H1 (cell line): Measurements from ENCODE around the gene HOXD12. TPM values are rescaled to one million over a fixed set of nuclear protein-coding genes. Genes with fewer than 3 reads are reported as not detected.

Source experiments
- CTCF ChIA-PET: fragments of 300-600 bp; sonication (Branson Sonifier 250); formaldehyde crosslinking; loops from one replicate; lab custom pipeline; 2021; ENCODE audit not compliant: partially characterized antibody; lab: Charles Lee
- POLR2A ChIA-PET: fragments of 300-600 bp; sonication (Branson Sonifier 250); formaldehyde crosslinking; loops from one replicate; lab custom pipeline; 2021; ENCODE audit warnings: inconsistent platforms; ENCODE audit not compliant: partially characterized antibody; lab: Charles Lee
- DNase-seq, 2 experiments: peaks; one replicate each; pipeline versions ENCODE4 v3.0.0 to v3.0.0-alpha.2; 2010 to 2022; ENCODE audit warnings: low spot score in 2 of 2, low read depth in 1 of 2, mixed read lengths in 1 of 2
- FAIRE-seq: peaks from 2 replicates; lab custom pipeline; 2011; peaks lifted over from hg19 to GRCh38; lab: Jason Lieb, UNC
- H2AFZ ChIP-seq: 2 replicates; pipeline ENCODE4 v1.8.1; 2012; ENCODE audit warnings: low read length, inconsistent platforms
- H2AK5ac ChIP-seq: 2 replicates; pipeline ENCODE4 v1.6.1; 2013; ENCODE audit warnings: low read depth, low read length
- H2BK120ac ChIP-seq: replicated peaks from 2 replicates; pipeline ENCODE3; 2013; ENCODE audit warnings: low read depth, low read length, inconsistent platforms
- H2BK12ac ChIP-seq: 2 replicates; pipeline ENCODE4 v1.6.1; 2013; ENCODE audit warnings: low read depth, low read length
- H2BK15ac ChIP-seq: 2 replicates; pipeline ENCODE4 v1.6.1; 2013; ENCODE audit warnings: low read length
- H2BK20ac ChIP-seq: 2 replicates; pipeline ENCODE4 v1.6.1; 2013; ENCODE audit warnings: low read length
- H2BK5ac ChIP-seq: 2 replicates; pipeline ENCODE4 v1.6.1; 2013; ENCODE audit warnings: low read depth, low read length
- H3K14ac ChIP-seq: 2 replicates; pipeline ENCODE4 v1.6.1; 2013; ENCODE audit warnings: inconsistent platforms; ENCODE audit not compliant: insufficient read length
- H3K18ac ChIP-seq: 2 replicates; pipeline ENCODE4 v1.6.1; 2013; ENCODE audit warnings: low read length; ENCODE audit errors: extremely low read depth
- H3K23ac ChIP-seq: 2 replicates; pipeline ENCODE4 v1.6.1; 2013; ENCODE audit warnings: inconsistent platforms; ENCODE audit not compliant: insufficient read length
- H3K23me2 ChIP-seq: 2 replicates; pipeline ENCODE4 v1.6.1; 2013; ENCODE audit warnings: low read depth, low read length
- H3K27ac ChIP-seq: 2 replicates; pipeline ENCODE4 v1.6.1; 2011; ENCODE audit warnings: low read depth, low read length, inconsistent platforms
- H3K27me3 ChIP-seq, 4 experiments: replicated peaks in 1 of 4; 1 replicate in 1 of 4; 2 replicates in 3 of 4; pipeline versions ENCODE4 v1.6.1 to v1.8.1; 2011 to 2013; ENCODE audit warnings: low read length in 3 of 4, mild to moderate bottlenecking in 3 of 4, inconsistent platforms in 2 of 4, mixed read lengths in 2 of 4, moderate library complexity in 1 of 4; ENCODE audit not compliant: control insufficient read depth in 3 of 4, insufficient read depth in 3 of 4; ENCODE audit errors: extremely low read depth in 1 of 4
- H3K36me3 ChIP-seq, 4 experiments: 2 replicates each; pipeline versions ENCODE4 v1.6.1 to v1.8.1; 2011 to 2013; ENCODE audit warnings: mild to moderate bottlenecking in 4 of 4, low read length in 3 of 4, moderate library complexity in 2 of 4, control low read depth in 1 of 4, inconsistent platforms in 1 of 4; ENCODE audit not compliant: insufficient read depth in 4 of 4, control insufficient read depth in 2 of 4
- H3K4ac ChIP-seq: replicated peaks from 2 replicates; pipeline ENCODE3; 2013; ENCODE audit warnings: low read length, low read depth, mixed read lengths, inconsistent platforms; ENCODE audit not compliant: insufficient read length
- H3K4me1 ChIP-seq, 4 experiments: replicated peaks in 1 of 4; 1 replicate in 1 of 4; 2 replicates in 3 of 4; pipeline versions ENCODE4 v1.6.1 to v1.8.1; 2011 to 2013; ENCODE audit warnings: low read length in 3 of 4, inconsistent platforms in 2 of 4, mixed read lengths in 1 of 4; ENCODE audit not compliant: insufficient read depth in 4 of 4, control insufficient read depth in 3 of 4
- H3K4me2 ChIP-seq, 2 experiments: 2 replicates each; pipeline versions ENCODE4 v1.6.1 to v1.8.1; 2011 to 2013; ENCODE audit warnings: low read depth in 2 of 2, low read length in 2 of 2, control low read depth in 1 of 2, inconsistent platforms in 1 of 2, mild to moderate bottlenecking in 1 of 2; ENCODE audit not compliant: insufficient read depth in 1 of 2
- H3K4me3 ChIP-seq, 4 experiments: fragments of 200-600, 300-600 bp in 1 of 4; sonication (generic), shearing (Covaris generic), sonication (Bioruptor Twin) in 1 of 4; 2 replicates each; pipeline versions ENCODE4 v1.5.1 to v1.8.1; 2011 to 2016; ENCODE audit warnings: low read length in 4 of 4, low read depth in 3 of 4, control low read depth in 2 of 4, inconsistent platforms in 2 of 4, mild to moderate bottlenecking in 2 of 4, mixed read lengths in 1 of 4, moderate library complexity in 1 of 4; ENCODE audit not compliant: insufficient read depth in 2 of 4; ENCODE audit errors: extremely low read depth in 1 of 4
- H3K56ac ChIP-seq: replicated peaks from 2 replicates; pipeline ENCODE3; 2013; ENCODE audit warnings: low read depth, mild to moderate bottlenecking, mixed read lengths, low read length, inconsistent platforms; ENCODE audit not compliant: insufficient read length
- H3K79me1 ChIP-seq: 2 replicates; pipeline ENCODE4 v1.6.1; 2013; ENCODE audit warnings: low read depth, low read length, control low read depth
- H3K79me2 ChIP-seq, 2 experiments: 2 replicates each; pipeline versions ENCODE4 v1.6.1 to v1.8.1; 2012 to 2013; ENCODE audit warnings: low read length in 2 of 2, mild to moderate bottlenecking in 2 of 2, inconsistent platforms in 1 of 2; ENCODE audit not compliant: insufficient read depth in 2 of 2, control insufficient read depth in 1 of 2
- H3K9ac ChIP-seq, 4 experiments: replicated peaks in 1 of 4; 1 replicate in 1 of 4; 2 replicates in 3 of 4; pipeline versions ENCODE4 v1.6.1 to v1.8.1; 2011 to 2013; ENCODE audit warnings: low read depth in 3 of 4, low read length in 3 of 4, control low read depth in 2 of 4, mild to moderate bottlenecking in 2 of 4, moderate library complexity in 2 of 4, inconsistent platforms in 1 of 4; ENCODE audit errors: extremely low read depth in 1 of 4
- H3K9me3 ChIP-seq, 2 experiments: 2 replicates each; pipeline versions ENCODE4 v1.6.1 to v1.8.1; 2012 to 2013; ENCODE audit warnings: mild to moderate bottlenecking in 2 of 2, moderate library complexity in 2 of 2, control low read depth in 1 of 2, inconsistent platforms in 1 of 2, low read depth in 1 of 2, low read length in 1 of 2, mixed read lengths in 1 of 2; ENCODE audit not compliant: insufficient read depth in 2 of 2
- H4K20me1 ChIP-seq, 2 experiments: replicated peaks in 1 of 2; 2 replicates each; pipeline versions ENCODE3 to v1.8.1; 2011 to 2013; ENCODE audit warnings: inconsistent platforms in 2 of 2, low read length in 2 of 2, mild to moderate bottlenecking in 1 of 2; ENCODE audit not compliant: insufficient read depth in 2 of 2, control insufficient read depth in 1 of 2
- H4K5ac ChIP-seq: 2 replicates; pipeline ENCODE4 v1.6.1; 2013; ENCODE audit warnings: low read length, low read depth, mixed read lengths, inconsistent platforms; ENCODE audit not compliant: insufficient read length
- H4K8ac ChIP-seq: 2 replicates; pipeline ENCODE4 v1.8.0; 2013; ENCODE audit warnings: mild to moderate bottlenecking, moderate library complexity, low read length, inconsistent platforms; ENCODE audit not compliant: insufficient read depth; ENCODE audit errors: extremely low read depth
- H4K91ac ChIP-seq: replicated peaks from 2 replicates; pipeline ENCODE3; 2013; ENCODE audit warnings: low read length, mixed read lengths, inconsistent platforms; ENCODE audit not compliant: insufficient read length
- ATF2 ChIP-seq: IDR thresholded peaks from 2 replicates; pipeline ENCODE4 v1.6.1; 2012; ENCODE audit warnings: low read length, inconsistent platforms
- CBX5 ChIP-seq: fragments of 300-800, 300-1000 bp; sonication (generic); IDR thresholded peaks from 2 replicates; pipeline ENCODE4 v1.7.1; 2016; ENCODE audit warnings: antibody characterized with exemption, low read length, low read depth
- FOSL1 ChIP-seq: IDR thresholded peaks from 2 replicates; pipeline ENCODE4 v1.6.1; 2011; ENCODE audit warnings: mild to moderate bottlenecking, low read depth, low read length, moderate library complexity; ENCODE audit not compliant: insufficient read depth
- GABPA ChIP-seq: IDR thresholded peaks from 2 replicates; pipeline ENCODE4 v1.6.1; 2011; ENCODE audit warnings: mild to moderate bottlenecking, low read length, moderate library complexity, borderline replicate concordance; ENCODE audit not compliant: insufficient read depth
- MAX ChIP-seq: IDR thresholded peaks from 2 replicates; pipeline ENCODE4 v1.6.1; 2012; ENCODE audit warnings: inconsistent platforms
- POLR2A ChIP-seq, 2 experiments: IDR thresholded peaks; 1 replicate in 1 of 2; 2 replicates in 1 of 2; pipeline ENCODE4 v1.6.1; 2011; ENCODE audit warnings: low read depth in 2 of 2, low read length in 2 of 2, mild to moderate bottlenecking in 2 of 2; ENCODE audit errors: control extremely low read depth in 1 of 2
- RBBP5 ChIP-seq: IDR thresholded peaks from 2 replicates; pipeline ENCODE4 v1.7.1; 2012; ENCODE audit warnings: low read depth, mild to moderate bottlenecking, inconsistent platforms, low read length, moderate library complexity, borderline replicate concordance
- SAP30 ChIP-seq: fragments of 300-600 bp; sonication (generic); IDR thresholded peaks from 2 replicates; pipeline ENCODE4 v1.7.1; 2012; ENCODE audit warnings: low read length, moderate library complexity, mild to moderate bottlenecking, inconsistent platforms; ENCODE audit not compliant: insufficient read depth, insufficient replicate concordance
- SIX5 ChIP-seq: IDR thresholded peaks from 2 replicates; pipeline ENCODE4 v1.6.1; 2011; ENCODE audit warnings: mild to moderate bottlenecking, low read depth, low read length
- WGBS, 2 experiments: shearing (Covaris generic) in 1 of 2; methylation state at CpG; one replicate each; pipeline versions ENCODE4 v1.1.6 to v1.1.7; 2013 to 2015; ENCODE audit warnings: low lambda C conversion rate in 2 of 2, mixed read lengths in 2 of 2, inconsistent platforms in 1 of 2, low coverage in 1 of 2, missing lambda C conversion rate in 1 of 2; ENCODE audit not compliant: insufficient replicate concordance in 2 of 2, insufficient coverage in 1 of 2, insufficient read length in 1 of 2; ENCODE audit errors: extremely low coverage in 1 of 2, missing lambda C conversion rate in 1 of 2; 5-methylcytosine and 5-hydroxymethylcytosine counted together
- polyA plus RNA-seq, 7 experiments: library from polyadenylated mRNA; depleted of rRNA in 3 of 7; stranded (reverse) in 5 of 7; unstranded in 2 of 7; fragments of >200 nt in 5 of 7; fragments of 200-250 nt in 2 of 7; gene quantifications; 1 replicate in 5 of 7; 2 replicates in 1 of 7; 4 replicates in 1 of 7; pipeline versions ENCODE4 v1.2.1 to v1.2.3, GENCODE V29; 2011 to 2013; ENCODE audit warnings: missing spikeins in 2 of 7, mixed read lengths in 2 of 7
- total RNA-seq: library from RNA; stranded (reverse); fragmentation: NEBNext Ultra II Directional; extraction: Animal tissue kit (Norgen Biotek cat#: 25700); gene quantifications from 2 replicates; pipeline ENCODE4 v1.2.1, GENCODE V29; 2021

HOXD12 gene
- total and polyA plus RNA-seq, 2 of the 8 experiments (the other 6 are each of a cell fraction or from before 2014, with no cell fraction given) = not detected

- CTCF ChIA-PET = interaction anchor here (0.6 to 10.0 kb wide), 79 partner anchors 8 to 1620 kb away, joined by 3 to 119 read pairs (median 5); partner anchors contain the start of genes HOXD10, HOXD4, HOXD8 and HOXD9
- H3K27ac ChIP-seq = no peak overlapping the region
- H2BK5ac ChIP-seq = no peak overlapping the region
- POLR2A ChIA-PET = interaction anchor here (1.0 to 1.8 kb wide), 3 partner anchors 11 to 22 kb away, joined by 3 to 4 read pairs (median 3); partner anchors contain the start of gene HOXD4
- no peak overlapping the region for H2AK5ac ChIP-seq
- H3K36me3 ChIP-seq = peaks cover 0 to 4% (median 0%) of the 10 kb centered on the region in 4 experiments; a peak in 1 of 8 replicates
- H4K91ac ChIP-seq = no peak overlapping the region
- H3K9me3 ChIP-seq = no peaks in the 10 kb centered on the region
- no peaks in the 10 kb centered on the region for H3K79me2 ChIP-seq
- H3K18ac ChIP-seq = no peak overlapping the region
- H4K8ac ChIP-seq = no peak overlapping the region
- H3K56ac ChIP-seq = no peak overlapping the region
- FAIRE-seq (no peak), DNase-seq (no peak)
- no peak overlapping the region for H2BK120ac ChIP-seq
- no peak overlapping the region for H3K14ac ChIP-seq
- peaks cover 3% of the 10 kb centered on the region; the same call in 1 of the 2 replicates for H3K23me2 ChIP-seq
- peaks cover 0 to 9% (median 4%) of the 10 kb centered on the region in 4 experiments; a peak in 5 of 7 replicates for H3K4me1 ChIP-seq
- H3K4me3 ChIP-seq = peak overlapping the region in 1 of 4 experiments; percentile 67; a peak in 2 of 8 replicates
- no peak overlapping the region for H2BK15ac ChIP-seq
- H2BK20ac ChIP-seq = no peak overlapping the region
- no peak overlapping the region for H2AFZ ChIP-seq
- peak overlapping the region; percentile 4 to 79; a peak in 3 of 4 replicates for H3K4me2 ChIP-seq
- no peak overlapping the region for H2BK12ac ChIP-seq
- H3K79me1 ChIP-seq = no peaks in the 10 kb centered on the region
- peaks cover 81 to 100% (median 96%) of the 10 kb centered on the region in 4 experiments for H3K27me3 ChIP-seq
- H4K20me1 ChIP-seq = peaks cover 1 to 13% of the 10 kb centered on the region in 2 experiments
- H4K5ac ChIP-seq = no peak overlapping the region
- WGBS, 2 experiments = 49% methylated on average over 34 of the region's 41 CpGs; no CpG with 5 or more reads in 1 of the 2 experiments
- no peak overlapping the region for H3K9ac ChIP-seq
- H3K4ac ChIP-seq = no peak overlapping the region
- no peak overlapping the region for H3K23ac ChIP-seq
- TF ChIP-seq FOSL1 (no peak), SIX5 (no peak), POLR2A (IDR thresholded peaks at IDR 0.05; ENCODE audit: control extremely low read depth in 1 of 2, low read depth in 2 of 2, low read length in 2 of 2) (no peak), RBBP5 (no peak), ATF2 (no peak), GABPA (no peak), MAX (no peak), CBX5 (no peak), SAP30 (no peak)
These were observed 40.3 kb downstream of the HOXD12 start for GRCh38 chr2:176139661-176140512.
